MM.1S (cell line): ENCODE results near the gene EPHB1.
A peak's percentile ranks its signal among the peaks of the same experiment; 100 is the strongest.

Experiments
- EZH2 ChIP-seq: fragments of 300-600 bp; sonication (generic); optimal IDR thresholded peaks from 2 replicates; pipeline ENCODE3; 2017; ENCODE audit warnings: low read depth, mild to moderate bottlenecking, antibody characterized with exemption, low read length, mixed read lengths
- EZH2phosphoT487 ChIP-seq: fragments of 300-600 bp; sonication (generic); IDR thresholded peaks from 2 replicates; pipeline ENCODE4 v1.6.1; 2018; ENCODE audit warnings: antibody characterized with exemption, low read length
- TF ChIP-seq, protein P1 (sequence below): fragments of 300-600 bp; sonication (generic); IDR thresholded peaks from 2 replicates; pipeline ENCODE4 v1.5.1; 2016; ENCODE audit warnings: antibody characterized with exemption, low read length, mixed read lengths

GRCh38 chr3:134754768-134755559 is 40.1 kb upstream of the EPHB1 start:
- TF ChIP-seq, protein P1, sequence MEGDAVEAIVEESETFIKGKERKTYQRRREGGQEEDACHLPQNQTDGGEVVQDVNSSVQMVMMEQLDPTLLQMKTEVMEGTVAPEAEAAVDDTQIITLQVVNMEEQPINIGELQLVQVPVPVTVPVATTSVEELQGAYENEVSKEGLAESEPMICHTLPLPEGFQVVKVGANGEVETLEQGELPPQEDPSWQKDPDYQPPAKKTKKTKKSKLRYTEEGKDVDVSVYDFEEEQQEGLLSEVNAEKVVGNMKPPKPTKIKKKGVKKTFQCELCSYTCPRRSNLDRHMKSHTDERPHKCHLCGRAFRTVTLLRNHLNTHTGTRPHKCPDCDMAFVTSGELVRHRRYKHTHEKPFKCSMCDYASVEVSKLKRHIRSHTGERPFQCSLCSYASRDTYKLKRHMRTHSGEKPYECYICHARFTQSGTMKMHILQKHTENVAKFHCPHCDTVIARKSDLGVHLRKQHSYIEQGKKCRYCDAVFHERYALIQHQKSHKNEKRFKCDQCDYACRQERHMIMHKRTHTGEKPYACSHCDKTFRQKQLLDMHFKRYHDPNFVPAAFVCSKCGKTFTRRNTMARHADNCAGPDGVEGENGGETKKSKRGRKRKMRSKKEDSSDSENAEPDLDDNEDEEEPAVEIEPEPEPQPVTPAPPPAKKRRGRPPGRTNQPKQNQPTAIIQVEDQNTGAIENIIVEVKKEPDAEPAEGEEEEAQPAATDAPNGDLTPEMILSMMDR, result peak; percentile 72
- TF ChIP-seq EZH2 (no peak), EZH2phosphoT487 (no peak)
